GM23338 (cell line): ENCODE results near the gene MAST4. TPM values are rescaled to one million over a fixed set of nuclear protein-coding genes. Genes with fewer than 3 reads are reported as not detected.

ENCODE experiments used
- ATAC-seq: fragments of 200-7000 bp; cut with Tn5 transposase; 3 replicates; pipeline ENCODE4 v1.9.1; 2020
- DNase-seq: peaks from one replicate; pipeline ENCODE4 v3.0.0-alpha.2; 2015; ENCODE audit warnings: low spot score
- H2AFZ ChIP-seq: fragments of 200-600 bp; sonication (generic); 2 replicates; pipeline ENCODE4 v1.8.0; 2016; ENCODE audit warnings: antibody characterized with exemption, mild to moderate bottlenecking, moderate library complexity
- H3F3A ChIP-seq: fragments of 200-600 bp; sonication (generic); replicated peaks from 2 replicates; pipeline ENCODE4 v1.8.0; 2017; ENCODE audit warnings: antibody characterized with exemption, mixed run types, low read depth
- H3K27ac ChIP-seq: fragments of 200-600 bp; sonication (generic); 2 replicates; pipeline ENCODE4 v1.6.1; 2016; ENCODE audit warnings: low read depth
- H3K27me3 ChIP-seq: fragments of 200-600 bp; sonication (generic); 2 replicates; pipeline ENCODE4 v1.8.0; 2016; ENCODE audit warnings: mild to moderate bottlenecking, mixed run types, moderate library complexity; ENCODE audit not compliant: insufficient read depth
- H3K36me3 ChIP-seq: fragments of 200-600 bp; sonication (generic); 2 replicates; pipeline ENCODE4 v1.8.0; 2016; ENCODE audit warnings: mild to moderate bottlenecking; ENCODE audit not compliant: insufficient read depth
- H3K4me1 ChIP-seq: fragments of 200-600 bp; sonication (generic); 2 replicates; pipeline ENCODE4 v1.8.0; 2016; ENCODE audit warnings: mild to moderate bottlenecking, moderate library complexity; ENCODE audit not compliant: insufficient read depth
- H3K4me2 ChIP-seq: fragments of 200-600 bp; sonication (generic); 2 replicates; pipeline ENCODE4 v1.7.1; 2017; ENCODE audit warnings: mixed run types
- H3K4me3 ChIP-seq: fragments of 200-600 bp; sonication (generic); 2 replicates; pipeline ENCODE4 v1.6.1; 2016; ENCODE audit warnings: mixed run types
- H3K79me2 ChIP-seq: fragments of 200-600 bp; sonication (generic); replicated peaks from 2 replicates; pipeline ENCODE4 v1.8.0; 2017; ENCODE audit warnings: mild to moderate bottlenecking; ENCODE audit not compliant: insufficient read depth
- H3K9me2 ChIP-seq: fragments of 200-600 bp; sonication (generic); 2 replicates; pipeline ENCODE4 v1.8.0; 2017; ENCODE audit not compliant: insufficient read depth
- H4K20me1 ChIP-seq: fragments of 200-600 bp; sonication (generic); replicated peaks from 2 replicates; pipeline ENCODE4 v1.8.0; 2017; ENCODE audit warnings: mild to moderate bottlenecking; ENCODE audit not compliant: insufficient read depth
- H3K27ac Mint-ChIP-seq: 2 replicates; pipeline ENCODE4 v1.8.0; 2020; ENCODE audit warnings: inconsistent platforms, mild to moderate bottlenecking, moderate library complexity, mixed read lengths
- H3K27me3 Mint-ChIP-seq: 3 replicates; pipeline ENCODE4 v1.8.0; 2022; ENCODE audit warnings: low read depth, mild to moderate bottlenecking, moderate library complexity, mixed read lengths, inconsistent platforms; ENCODE audit not compliant: insufficient read depth, poor library complexity
- H3K36me3 Mint-ChIP-seq: 3 replicates; pipeline ENCODE4 v1.8.0; 2021; ENCODE audit warnings: low read depth, mild to moderate bottlenecking, inconsistent platforms, moderate library complexity, mixed read lengths
- H3K4me1 Mint-ChIP-seq: 3 replicates; pipeline ENCODE4 v1.8.0; 2020; ENCODE audit warnings: mild to moderate bottlenecking, inconsistent platforms, mixed read lengths
- H3K4me3 Mint-ChIP-seq: 3 replicates; pipeline ENCODE4 v1.8.0; 2021; ENCODE audit warnings: moderate library complexity, mild to moderate bottlenecking, inconsistent platforms, mixed read lengths
- H3K9me3 Mint-ChIP-seq: 3 replicates; pipeline ENCODE4 v1.8.0; 2020; ENCODE audit warnings: moderate library complexity, mild to moderate bottlenecking, inconsistent platforms, mixed read lengths
- CREB1 ChIP-seq: fragments of 250-450 bp; sonication (Bioruptor Pico); IDR thresholded peaks from 2 replicates; pipeline ENCODE4 v1.5.0; 2020; ENCODE audit warnings: low read depth, mild to moderate bottlenecking, moderate library complexity
- ETS1 ChIP-seq: IDR thresholded peaks from 2 replicates; pipeline ENCODE4 v1.6.1; 2016; ENCODE audit warnings: antibody characterized with exemption
- EZH2 ChIP-seq: fragments of 200-600 bp; sonication (generic); IDR thresholded peaks from one replicate; pipeline ENCODE4 v1.8.0; 2017; ENCODE audit warnings: antibody characterized with exemption, mild to moderate bottlenecking, low read depth; ENCODE audit not compliant: unreplicated experiment
- EZH2phosphoT487 ChIP-seq: fragments of 200-600 bp; sonication (generic); IDR thresholded peaks from one replicate; pipeline ENCODE4 v1.8.1; 2018; ENCODE audit warnings: antibody characterized with exemption; ENCODE audit not compliant: unreplicated experiment
- JUNB ChIP-seq: IDR thresholded peaks from one replicate; pipeline ENCODE4 v1.6.1; 2016; ENCODE audit warnings: antibody characterized with exemption; ENCODE audit not compliant: unreplicated experiment
- NANOG ChIP-seq: IDR thresholded peaks from 2 replicates; pipeline ENCODE4 v1.6.1; 2016; ENCODE audit warnings: antibody characterized with exemption, borderline replicate concordance
- POLR2AphosphoS5 ChIP-seq: IDR thresholded peaks from 2 replicates; pipeline ENCODE4 v1.6.1; 2016; ENCODE audit warnings: antibody characterized with exemption, low read depth
- REST ChIP-seq: IDR thresholded peaks from one replicate; pipeline ENCODE4 v1.6.1; 2018; ENCODE audit warnings: antibody characterized with exemption; ENCODE audit not compliant: unreplicated experiment
- STAT1 ChIP-seq: IDR thresholded peaks from one replicate; pipeline ENCODE4 v1.6.1; 2016; ENCODE audit warnings: antibody characterized with exemption; ENCODE audit not compliant: unreplicated experiment
- ZNF114 ChIP-seq: fragments of 250-450 bp; sonication (Bioruptor Pico); IDR thresholded peaks from 2 replicates; pipeline ENCODE4 v1.5.0; 2020; ENCODE audit warnings: mild to moderate bottlenecking, moderate library complexity
- ZNF331 ChIP-seq: fragments of 250-450 bp; sonication (Bioruptor Pico); IDR thresholded peaks from 2 replicates; pipeline ENCODE4 v1.5.0; 2020; ENCODE audit warnings: low read depth, mild to moderate bottlenecking, moderate library complexity
- polyA plus RNA-seq: library from polyadenylated mRNA; unstranded; fragments of >200 nt; fragmentation: Nextera tagmentation; extraction: Ambion mirVana; gene quantifications from 2 replicates; pipeline ENCODE4 v1.2.1, GENCODE V29; 2016
- total RNA-seq: library from RNA; depleted of rRNA; stranded (reverse); fragments of >200 nt; shearing (Covaris generic); gene quantifications from 2 replicates; pipeline ENCODE4 v1.2.3, GENCODE V29; 2014
- TF ChIP-seq, protein P1 (sequence below): fragments of 250-450 bp; sonication (Bioruptor Pico); IDR thresholded peaks from 2 replicates; pipeline ENCODE4 v1.5.0; 2020; ENCODE audit warnings: mild to moderate bottlenecking, moderate library complexity
- TF ChIP-seq, protein P2 (sequence below), 2 experiments: fragments of 200-600 bp in 1 of 2; sonication (generic) in 1 of 2; conservative IDR thresholded peaks; 2 replicates each; pipeline versions ENCODE4 v1.5.1 to v1.6.1; 2016 to 2017; ENCODE audit warnings: antibody characterized with exemption in 2 of 2, low read depth in 2 of 2, mild to moderate bottlenecking in 2 of 2, moderate library complexity in 1 of 2

MAST4 gene
- total and polyA plus RNA-seq, 2 experiments from 2014 or later: 3.6 to 8.5 TPM

DNA sequence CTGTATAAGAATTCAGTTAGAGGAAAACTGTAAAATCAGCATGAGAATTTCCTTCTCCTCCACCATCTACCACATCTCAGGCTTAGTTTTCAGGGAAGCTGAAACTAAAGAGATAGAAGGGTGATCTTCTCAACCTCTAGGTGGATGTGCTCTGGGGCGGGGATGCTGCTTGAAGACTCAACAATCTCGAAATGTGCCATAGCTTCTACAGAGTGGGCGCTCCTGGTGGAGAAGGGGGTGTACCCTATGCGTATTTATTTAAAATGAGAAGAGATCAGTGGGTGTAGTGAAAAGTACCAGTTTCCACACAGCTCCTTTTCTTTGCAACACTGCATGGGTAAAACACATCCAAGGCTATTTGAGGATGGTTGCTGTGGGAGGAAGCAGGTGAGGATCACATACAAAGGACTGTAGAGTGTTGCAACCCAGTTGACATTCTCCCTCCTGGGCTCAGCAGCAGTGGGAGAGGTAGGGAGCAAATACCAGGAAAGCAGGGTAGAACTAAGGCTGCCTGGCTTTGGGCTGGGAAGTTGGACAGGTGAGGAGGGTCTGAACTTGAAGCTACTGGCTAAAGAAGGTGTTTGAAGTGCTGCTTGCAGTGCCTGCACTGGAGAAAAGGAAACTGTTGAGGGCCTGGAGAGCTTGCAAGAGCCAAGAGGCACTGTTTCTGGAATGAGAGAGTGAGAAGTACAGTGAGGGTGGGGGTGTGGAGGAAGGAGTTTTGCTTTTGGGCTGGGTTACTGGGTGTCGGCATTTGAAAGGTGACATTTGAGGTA lies 73.1 kb downstream of the MAST4 start:
- Histone ChIP-seq H3K27ac (no peak overlapping the region), H3K36me3 (no peaks in the 10 kb centered on the region), H3K4me1 (peaks cover 9% of the 10 kb centered on the region; the same call in 1 of the 2 replicates), H3K27me3 (no peaks in the 10 kb centered on the region), H3F3A (no peaks in the 10 kb centered on the region), H2AFZ (no peak overlapping the region), H3K4me3 (no peak overlapping the region), H3K79me2 (no peaks in the 10 kb centered on the region), H4K20me1 (no peaks in the 10 kb centered on the region), H3K9me2 (0 out of 2 replicates have a peak, but pooled peaks cover 2% of the 10 kb centered on the region), H3K4me2 (no peak overlapping the region)
- peak; percentile 59 for ATAC-seq
- Mint-ChIP-seq H3K9me3 (no peaks in the 10 kb centered on the region), H3K4me1 (peaks cover 12% of the 10 kb centered on the region), H3K4me3 (no peak overlapping the region), H3K27ac (no peak overlapping the region), H3K36me3 (no peaks in the 10 kb centered on the region), H3K27me3 (no peaks in the 10 kb centered on the region)
- TF ChIP-seq EZH2phosphoT487 (no peak), POLR2AphosphoS5 (no peak), CREB1 (CRISPR knock-in tag) (no peak), ZNF114 (CRISPR knock-in tag) (no peak), JUNB (no peak), STAT1 (no peak), NANOG (no peak), ETS1 (no peak), REST (no peak), EZH2 (no peak), ZNF331 (CRISPR knock-in tag) (no peak)
- TF ChIP-seq, protein P1, sequence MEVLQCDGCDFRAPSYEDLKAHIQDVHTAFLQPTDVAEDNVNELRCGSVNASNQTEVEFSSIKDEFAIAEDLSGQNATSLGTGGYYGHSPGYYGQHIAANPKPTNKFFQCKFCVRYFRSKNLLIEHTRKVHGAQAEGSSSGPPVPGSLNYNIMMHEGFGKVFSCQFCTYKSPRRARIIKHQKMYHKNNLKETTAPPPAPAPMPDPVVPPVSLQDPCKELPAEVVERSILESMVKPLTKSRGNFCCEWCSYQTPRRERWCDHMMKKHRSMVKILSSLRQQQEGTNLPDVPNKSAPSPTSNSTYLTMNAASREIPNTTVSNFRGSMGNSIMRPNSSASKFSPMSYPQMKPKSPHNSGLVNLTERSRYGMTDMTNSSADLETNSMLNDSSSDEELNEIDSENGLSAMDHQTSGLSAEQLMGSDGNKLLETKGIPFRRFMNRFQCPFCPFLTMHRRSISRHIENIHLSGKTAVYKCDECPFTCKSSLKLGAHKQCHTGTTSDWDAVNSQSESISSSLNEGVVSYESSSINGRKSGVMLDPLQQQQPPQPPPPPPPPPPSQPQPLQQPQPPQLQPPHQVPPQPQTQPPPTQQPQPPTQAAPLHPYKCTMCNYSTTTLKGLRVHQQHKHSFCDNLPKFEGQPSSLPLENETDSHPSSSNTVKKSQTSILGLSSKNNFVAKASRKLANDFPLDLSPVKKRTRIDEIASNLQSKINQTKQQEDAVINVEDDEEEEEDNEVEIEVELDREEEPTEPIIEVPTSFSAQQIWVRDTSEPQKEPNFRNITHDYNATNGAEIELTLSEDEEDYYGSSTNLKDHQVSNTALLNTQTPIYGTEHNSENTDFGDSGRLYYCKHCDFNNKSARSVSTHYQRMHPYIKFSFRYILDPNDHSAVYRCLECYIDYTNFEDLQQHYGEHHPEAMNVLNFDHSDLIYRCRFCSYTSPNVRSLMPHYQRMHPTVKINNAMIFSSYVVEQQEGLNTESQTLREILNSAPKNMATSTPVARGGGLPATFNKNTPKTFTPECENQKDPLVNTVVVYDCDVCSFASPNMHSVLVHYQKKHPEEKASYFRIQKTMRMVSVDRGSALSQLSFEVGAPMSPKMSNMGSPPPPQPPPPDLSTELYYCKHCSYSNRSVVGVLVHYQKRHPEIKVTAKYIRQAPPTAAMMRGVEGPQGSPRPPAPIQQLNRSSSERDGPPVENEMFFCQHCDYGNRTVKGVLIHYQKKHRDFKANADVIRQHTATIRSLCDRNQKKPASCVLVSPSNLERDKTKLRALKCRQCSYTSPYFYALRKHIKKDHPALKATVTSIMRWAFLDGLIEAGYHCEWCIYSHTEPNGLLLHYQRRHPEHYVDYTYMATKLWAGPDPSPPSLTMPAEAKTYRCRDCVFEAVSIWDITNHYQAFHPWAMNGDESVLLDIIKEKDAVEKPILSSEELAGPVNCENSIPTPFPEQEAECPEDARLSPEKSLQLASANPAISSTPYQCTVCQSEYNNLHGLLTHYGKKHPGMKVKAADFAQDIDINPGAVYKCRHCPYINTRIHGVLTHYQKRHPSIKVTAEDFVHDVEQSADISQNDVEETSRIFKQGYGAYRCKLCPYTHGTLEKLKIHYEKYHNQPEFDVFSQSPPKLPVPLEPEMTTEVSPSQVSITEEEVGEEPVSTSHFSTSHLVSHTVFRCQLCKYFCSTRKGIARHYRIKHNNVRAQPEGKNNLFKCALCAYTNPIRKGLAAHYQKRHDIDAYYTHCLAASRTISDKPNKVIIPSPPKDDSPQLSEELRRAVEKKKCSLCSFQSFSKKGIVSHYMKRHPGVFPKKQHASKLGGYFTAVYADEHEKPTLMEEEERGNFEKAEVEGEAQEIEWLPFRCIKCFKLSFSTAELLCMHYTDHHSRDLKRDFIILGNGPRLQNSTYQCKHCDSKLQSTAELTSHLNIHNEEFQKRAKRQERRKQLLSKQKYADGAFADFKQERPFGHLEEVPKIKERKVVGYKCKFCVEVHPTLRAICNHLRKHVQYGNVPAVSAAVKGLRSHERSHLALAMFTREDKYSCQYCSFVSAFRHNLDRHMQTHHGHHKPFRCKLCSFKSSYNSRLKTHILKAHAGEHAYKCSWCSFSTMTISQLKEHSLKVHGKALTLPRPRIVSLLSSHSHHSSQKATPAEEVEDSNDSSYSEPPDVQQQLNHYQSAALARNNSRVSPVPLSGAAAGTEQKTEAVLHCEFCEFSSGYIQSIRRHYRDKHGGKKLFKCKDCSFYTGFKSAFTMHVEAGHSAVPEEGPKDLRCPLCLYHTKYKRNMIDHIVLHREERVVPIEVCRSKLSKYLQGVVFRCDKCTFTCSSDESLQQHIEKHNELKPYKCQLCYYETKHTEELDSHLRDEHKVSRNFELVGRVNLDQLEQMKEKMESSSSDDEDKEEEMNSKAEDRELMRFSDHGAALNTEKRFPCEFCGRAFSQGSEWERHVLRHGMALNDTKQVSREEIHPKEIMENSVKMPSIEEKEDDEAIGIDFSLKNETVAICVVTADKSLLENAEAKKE (CRISPR knock-in tag): no peak
- TF ChIP-seq, protein P2, sequence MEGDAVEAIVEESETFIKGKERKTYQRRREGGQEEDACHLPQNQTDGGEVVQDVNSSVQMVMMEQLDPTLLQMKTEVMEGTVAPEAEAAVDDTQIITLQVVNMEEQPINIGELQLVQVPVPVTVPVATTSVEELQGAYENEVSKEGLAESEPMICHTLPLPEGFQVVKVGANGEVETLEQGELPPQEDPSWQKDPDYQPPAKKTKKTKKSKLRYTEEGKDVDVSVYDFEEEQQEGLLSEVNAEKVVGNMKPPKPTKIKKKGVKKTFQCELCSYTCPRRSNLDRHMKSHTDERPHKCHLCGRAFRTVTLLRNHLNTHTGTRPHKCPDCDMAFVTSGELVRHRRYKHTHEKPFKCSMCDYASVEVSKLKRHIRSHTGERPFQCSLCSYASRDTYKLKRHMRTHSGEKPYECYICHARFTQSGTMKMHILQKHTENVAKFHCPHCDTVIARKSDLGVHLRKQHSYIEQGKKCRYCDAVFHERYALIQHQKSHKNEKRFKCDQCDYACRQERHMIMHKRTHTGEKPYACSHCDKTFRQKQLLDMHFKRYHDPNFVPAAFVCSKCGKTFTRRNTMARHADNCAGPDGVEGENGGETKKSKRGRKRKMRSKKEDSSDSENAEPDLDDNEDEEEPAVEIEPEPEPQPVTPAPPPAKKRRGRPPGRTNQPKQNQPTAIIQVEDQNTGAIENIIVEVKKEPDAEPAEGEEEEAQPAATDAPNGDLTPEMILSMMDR (conservative IDR thresholded peaks at IDR 0.05; ENCODE audit: low read depth in 2 of 2): no peak
- DNase-seq: no peak
